Thyroid gland (tissue), 4 donors: ENCODE measurements around the gene TNFRSF11A. TPM values are rescaled to one million over a fixed set of nuclear protein-coding genes. Genes with fewer than 3 reads are reported as not detected.

Experiments
- DNase-seq, 2 donors: peaks; one replicate each; pipeline ENCODE4 v3.0.0-alpha.2; 2019
- H3K27ac ChIP-seq, 3 donors: fragments of 200-600 bp; sonication (generic); 1 replicate in 2 of 3; 2 replicates in 1 of 3; pipeline ENCODE4 v1.5.1; 2016 to 2019; ENCODE audit warnings: mild to moderate bottlenecking in 1 of 3, moderate library complexity in 1 of 3
- H3K27me3 ChIP-seq: fragments of 200-600 bp; sonication (generic); one replicate; pipeline ENCODE4 v1.5.1; 2019
- H3K36me3 ChIP-seq, 2 donors: fragments of 200-600 bp; sonication (generic); one replicate each; pipeline ENCODE4 v1.5.1; 2016 to 2019
- H3K4me1 ChIP-seq, 2 donors: fragments of 200-600 bp; sonication (generic); one replicate each; pipeline ENCODE4 v1.5.1; 2017 to 2019
- H3K4me3 ChIP-seq, 3 donors: fragments of 200-600 bp; sonication (generic); replicated peaks in 1 of 3; 1 replicate in 2 of 3; 2 replicates in 1 of 3; pipeline ENCODE4 v1.5.1; 2016; ENCODE audit warnings: mild to moderate bottlenecking in 1 of 3
- H3K9me3 ChIP-seq: fragments of 200-600 bp; sonication (generic); one replicate; pipeline ENCODE4 v1.5.1; 2017
- CTCF ChIP-seq, 6 experiments: fragments of 200-600 bp in 3 of 6; fragments of 450-650 bp in 3 of 6; sonication (generic) in 3 of 6; IDR thresholded peaks; one replicate each; pipeline ENCODE4 v1.5.1; 2016 to 2019; ENCODE audit warnings: antibody characterized with exemption in 6 of 6, mild to moderate bottlenecking in 2 of 6, inconsistent platforms in 1 of 6, moderate library complexity in 1 of 6
- POLR2A ChIP-seq, 2 donors: fragments of 450-650 bp; IDR thresholded peaks; one replicate each; pipeline ENCODE4 v1.6.1; 2017; ENCODE audit warnings: antibody characterized with exemption in 2 of 2, mild to moderate bottlenecking in 2 of 2, moderate library complexity in 1 of 2
- WGBS, 2 donors: methylation state at CpG; one replicate each; pipeline ENCODE4 v1.1.5; 2017; 5-methylcytosine and 5-hydroxymethylcytosine counted together
- intact Hi-C: fragments of 100-400 bp; cut with DNase I; formaldehyde crosslinking; loops from one replicate; pipeline ENCODE4 v1.15.1; 2023
- total RNA-seq, 4 donors: library from RNA; depleted of rRNA; stranded (reverse); fragments of >200 nt; gene quantifications; one replicate each; pipeline ENCODE4 v1.2.3, GENCODE V29; 2016

The TNFRSF11A gene
- total RNA-seq, 4 donors from 2014 or later, result 3.3 to 11.6 (median 6.7) TPM

GRCh38 chr18:62288665-62289008 lies 36.5 kb upstream of the TNFRSF11A start:
- no peak for DNase-seq
- H3K4me3 ChIP-seq, result no peak overlapping the region
- intact Hi-C loops, result no loop called here
- H3K9me3 ChIP-seq, result no peaks in the 10 kb centered on the region
- TF ChIP-seq CTCF (IDR thresholded peaks at IDR 0.05), result no peak
- no peak for TF ChIP-seq POLR2A (IDR thresholded peaks at IDR 0.05)
- H3K27ac ChIP-seq, result no peak overlapping the region
- no peaks in the 10 kb centered on the region for H3K4me1 ChIP-seq
- WGBS, 2 donors, result 87 to 95% methylated on average over 2 of the region's 2 CpGs
- peaks cover 5 to 7% of the 10 kb centered on the region in 2 donors for H3K36me3 ChIP-seq
- no peaks in the 10 kb centered on the region for H3K27me3 ChIP-seq

- TF ChIP-seq POLR2A (IDR thresholded peaks at IDR 0.05) (no peak), CTCF (IDR thresholded peaks at IDR 0.05) (no peak)
- intact Hi-C loops, result no loop called here
- H3K4me1 ChIP-seq, result no peaks in the 10 kb centered on the region
- H3K27me3 ChIP-seq, result no peaks in the 10 kb centered on the region
- WGBS, 2 donors, result 93 to 97% methylated on average over 2 of the region's 2 CpGs
- no peak overlapping the region for H3K4me3 ChIP-seq
- DNase-seq, result no peak
- H3K27ac ChIP-seq, result no peak overlapping the region
- H3K36me3 ChIP-seq, result peaks cover 5 to 7% of the 10 kb centered on the region in 2 donors
- no peaks in the 10 kb centered on the region for H3K9me3 ChIP-seq
Observed at GRCh38 chr18:62289047-62289446, 36.1 kb upstream of the TNFRSF11A start.

GRCh38 chr18:62294073-62294472 lies 31.0 kb upstream of the TNFRSF11A start:
- DNase-seq, result no peak
- Histone ChIP-seq H3K4me1 (no peaks in the 10 kb centered on the region), H3K4me3 (no peak overlapping the region), H3K27ac (no peak overlapping the region), H3K36me3 (peaks cover 5 to 7% of the 10 kb centered on the region in 2 donors), H3K9me3 (no peaks in the 10 kb centered on the region), H3K27me3 (no peaks in the 10 kb centered on the region)
- intact Hi-C loops, result no loop called here
- TF ChIP-seq POLR2A (IDR thresholded peaks at IDR 0.05), result no peak

DNA sequence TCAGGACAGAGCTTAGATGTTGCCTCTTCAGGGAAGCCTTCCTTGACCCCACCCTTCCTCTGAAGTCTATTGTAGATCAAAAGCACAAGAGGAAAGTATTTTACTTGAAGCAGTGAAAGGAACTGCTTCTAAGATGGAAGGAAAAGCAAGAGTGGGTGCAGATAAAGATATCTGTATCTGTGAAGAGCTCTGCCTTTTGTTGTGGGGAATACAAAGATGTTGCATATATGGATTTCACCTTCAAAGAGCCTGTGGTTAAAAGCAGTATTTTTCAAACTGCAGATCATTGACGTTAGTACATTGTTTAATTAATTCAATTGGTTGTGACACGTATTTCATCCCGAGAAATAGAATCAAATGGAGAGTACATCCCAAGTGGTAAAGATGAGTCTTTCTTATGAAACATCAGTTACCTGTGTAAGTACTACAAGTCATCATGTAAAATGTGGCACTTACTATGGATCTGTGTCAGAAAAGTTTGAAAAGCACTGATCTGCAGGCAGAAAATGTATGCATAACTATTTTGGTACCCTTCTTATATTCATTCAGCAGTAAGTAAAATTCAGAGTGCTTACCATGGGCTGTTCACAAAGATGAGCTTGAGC lies 24.6 kb upstream of the TNFRSF11A start:
- Histone ChIP-seq H3K36me3 (peaks cover 7 to 8% of the 10 kb centered on the region in 2 donors), H3K27ac (no peak overlapping the region), H3K4me3 (no peak overlapping the region), H3K9me3 (no peaks in the 10 kb centered on the region), H3K4me1 (no peaks in the 10 kb centered on the region), H3K27me3 (no peaks in the 10 kb centered on the region)
- 92 to 97% methylated on average over 3 of the region's 3 CpGs for WGBS, 2 donors
- intact Hi-C loops, result no loop called here
- DNase-seq, result no peak
- TF ChIP-seq POLR2A (IDR thresholded peaks at IDR 0.05) (no peak), CTCF (IDR thresholded peaks at IDR 0.05) (no peak)

DNA sequence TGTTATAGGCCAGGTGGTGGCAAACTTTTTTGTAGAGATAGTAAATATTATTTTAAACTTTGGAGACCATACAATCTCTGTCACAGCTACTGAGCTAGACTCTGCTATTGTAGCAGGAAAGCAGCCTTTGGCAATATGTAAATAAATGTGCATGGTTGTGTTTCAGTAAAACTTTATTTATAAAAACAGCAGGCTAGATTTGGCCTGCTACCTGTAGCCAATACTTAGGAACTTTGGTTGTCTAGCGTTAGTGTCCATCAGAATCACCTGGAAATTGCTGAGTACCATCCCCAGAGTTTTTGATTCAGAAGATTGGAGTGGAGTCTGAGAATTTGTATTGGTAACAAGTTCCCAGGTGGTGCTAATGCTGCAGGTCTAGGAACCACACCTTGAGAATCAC lies 23.8 kb upstream of the TNFRSF11A start:
- intact Hi-C loops, result no loop called here
- TF ChIP-seq POLR2A (IDR thresholded peaks at IDR 0.05) (no peak), CTCF (IDR thresholded peaks at IDR 0.05) (no peak)
- no peaks in the 10 kb centered on the region for H3K9me3 ChIP-seq
- H3K27me3 ChIP-seq, result no peaks in the 10 kb centered on the region
- WGBS, 2 donors, result 100% methylated on average over 1 of the region's 1 CpG
- H3K27ac ChIP-seq, result no peak overlapping the region
- no peaks in the 10 kb centered on the region for H3K4me1 ChIP-seq
- no peak for DNase-seq
- H3K4me3 ChIP-seq, result no peak overlapping the region
- H3K36me3 ChIP-seq, result peaks cover 7 to 8% of the 10 kb centered on the region in 2 donors

DNA sequence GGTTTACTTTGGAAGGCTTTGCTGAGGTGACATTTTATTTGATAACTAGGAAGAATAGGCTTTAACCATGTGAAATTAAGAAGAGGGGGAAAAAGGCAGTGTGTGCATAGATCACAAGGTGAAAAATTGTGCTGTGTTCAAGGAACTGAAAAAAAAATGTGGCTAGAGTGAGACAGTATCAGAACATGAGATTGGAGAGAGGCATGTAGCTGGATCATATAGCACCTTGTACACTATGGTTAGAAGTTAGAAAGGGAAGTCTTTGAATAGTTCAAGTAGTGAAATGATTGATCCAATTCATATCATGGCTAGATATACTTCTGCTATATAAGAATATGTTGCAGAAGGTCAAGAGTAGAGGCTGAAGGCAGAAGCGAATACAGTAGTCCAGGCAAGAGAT lies 12.3 kb upstream of the TNFRSF11A start:
- no peak for DNase-seq
- TF ChIP-seq CTCF (IDR thresholded peaks at IDR 0.05) (no peak), POLR2A (IDR thresholded peaks at IDR 0.05) (no peak)
- Histone ChIP-seq H3K4me3 (no peak overlapping the region), H3K27me3 (no peaks in the 10 kb centered on the region), H3K27ac (no peak overlapping the region), H3K9me3 (no peaks in the 10 kb centered on the region), H3K36me3 (no peaks in the 10 kb centered on the region), H3K4me1 (no peaks in the 10 kb centered on the region)
- 94 to 98% methylated on average over 1 of the region's 1 CpG for WGBS, 2 donors
- intact Hi-C loops, result no loop called here
